Natural killer cell (primary cell): ENCODE measurements around the gene ADAM11. TPM values are rescaled to one million over a fixed set of nuclear protein-coding genes. Genes with fewer than 3 reads are reported as not detected.
"Not testable (repeated sequence)": the region's sequence is repeated elsewhere in the genome, so short reads cannot be mapped to it uniquely, and the experiment has no call there.

Experiments used
- ATAC-seq, 3 donors: fragments of 150-1000 bp in 2 of 3; fragments of 200-7000 bp in 1 of 3; cut with Tn5 transposase; 1 replicate in 1 of 3; 2 replicates in 2 of 3; pipeline ENCODE4 v1.10.0; 2021; ENCODE audit warnings: mild to moderate bottlenecking in 2 of 3, moderate library complexity in 2 of 3
- DNase-seq, 2 donors: peaks; one replicate each; pipeline versions ENCODE4 v3.0.0 to v3.0.0-alpha.2; 2013 to 2021; ENCODE audit warnings: mixed read lengths in 1 of 2
- H3K27ac ChIP-seq: one replicate; pipeline ENCODE4 v1.5.1; 2013; ENCODE audit warnings: mild to moderate bottlenecking, low read length
- H3K27me3 ChIP-seq: one replicate; pipeline ENCODE4 v1.6.1; 2013; ENCODE audit warnings: low read length; ENCODE audit not compliant: control insufficient read depth, insufficient read depth
- H3K36me3 ChIP-seq: one replicate; pipeline ENCODE4 v1.6.1; 2013; ENCODE audit warnings: low read length; ENCODE audit not compliant: control insufficient read depth, insufficient read depth
- H3K4me1 ChIP-seq: one replicate; pipeline ENCODE4 v1.6.1; 2013; ENCODE audit warnings: low read length; ENCODE audit not compliant: control insufficient read depth, insufficient read depth
- H3K4me3 ChIP-seq: one replicate; pipeline ENCODE4 v1.5.1; 2013; ENCODE audit warnings: low read length
- H3K9me3 ChIP-seq: one replicate; pipeline ENCODE4 v1.6.1; 2013; ENCODE audit warnings: low read length; ENCODE audit not compliant: control insufficient read depth, insufficient read depth
- H3K27ac Mint-ChIP-seq, 2 donors: one replicate each; pipeline ENCODE4 v1.8.0; 2022; ENCODE audit warnings: mild to moderate bottlenecking in 2 of 2, mixed read lengths in 2 of 2, moderate library complexity in 1 of 2
- H3K27me3 Mint-ChIP-seq, 2 donors: one replicate each; pipeline ENCODE4 v1.8.0; 2022; ENCODE audit warnings: low read depth in 2 of 2, mixed read lengths in 2 of 2
- H3K36me3 Mint-ChIP-seq: one replicate; pipeline ENCODE4 v1.8.0; 2022; ENCODE audit warnings: mixed read lengths
- H3K4me1 Mint-ChIP-seq, 2 donors: one replicate each; pipeline ENCODE4 v1.8.0; 2022; ENCODE audit warnings: mixed read lengths in 2 of 2
- H3K4me3 Mint-ChIP-seq: one replicate; pipeline ENCODE4 v1.8.0; 2022; ENCODE audit warnings: mild to moderate bottlenecking, moderate library complexity, mixed read lengths
- H3K9me3 Mint-ChIP-seq, 2 donors: one replicate each; pipeline ENCODE4 v1.8.0; 2022; ENCODE audit warnings: mixed read lengths in 2 of 2
- WGBS: methylation state at CpG from one replicate; pipeline ENCODE4 v1.1.7; 2013; ENCODE audit warnings: missing lambda C conversion rate; ENCODE audit not compliant: insufficient coverage; 5-methylcytosine and 5-hydroxymethylcytosine counted together
- intact Hi-C: fragments of 100-400 bp; cut with micrococcal nuclease; formaldehyde crosslinking; loops from one replicate; pipeline ENCODE4 v1.14.2; 2022
- total RNA-seq, 4 donors: library from RNA; stranded (reverse); fragments of 120-200 nt in 1 of 4; gene quantifications; one replicate each; pipeline versions ENCODE4 v1.2.3 to v1.2.4, GENCODE V29; 2013 to 2022
- TF ChIP-seq, protein P1 (sequence below): fragments of 200-600 bp; IDR thresholded peaks from one replicate; pipeline ENCODE4 v1.8.0; 2022; ENCODE audit warnings: antibody characterized with exemption

The ADAM11 gene
- total RNA-seq, 3 donors from 2014 or later (not counting 1 experiment from before 2014, with no cell fraction given), result 0.18 to 0.28 (median 0.28) TPM

- whole genome bisulfite sequencing, result 68% methylated on average over 2 of the region's 3 CpGs
These were observed 49.0 kb downstream of the ADAM11 start for GRCh38 chr17:44807817-44808155.

GRCh38 chr17:44808156-44808555 lies 49.4 kb downstream of the ADAM11 start:
- no peak overlapping the region for H3K27ac ChIP-seq
- no peak overlapping the region for H3K27ac Mint-ChIP-seq
- H3K4me3 ChIP-seq, result no peak overlapping the region
- H3K4me1 Mint-ChIP-seq, result no peaks in the 10 kb centered on the region
- H3K36me3 Mint-ChIP-seq, result no peaks in the 10 kb centered on the region
- no peaks in the 10 kb centered on the region for H3K4me1 ChIP-seq
- TF ChIP-seq, protein P1, sequence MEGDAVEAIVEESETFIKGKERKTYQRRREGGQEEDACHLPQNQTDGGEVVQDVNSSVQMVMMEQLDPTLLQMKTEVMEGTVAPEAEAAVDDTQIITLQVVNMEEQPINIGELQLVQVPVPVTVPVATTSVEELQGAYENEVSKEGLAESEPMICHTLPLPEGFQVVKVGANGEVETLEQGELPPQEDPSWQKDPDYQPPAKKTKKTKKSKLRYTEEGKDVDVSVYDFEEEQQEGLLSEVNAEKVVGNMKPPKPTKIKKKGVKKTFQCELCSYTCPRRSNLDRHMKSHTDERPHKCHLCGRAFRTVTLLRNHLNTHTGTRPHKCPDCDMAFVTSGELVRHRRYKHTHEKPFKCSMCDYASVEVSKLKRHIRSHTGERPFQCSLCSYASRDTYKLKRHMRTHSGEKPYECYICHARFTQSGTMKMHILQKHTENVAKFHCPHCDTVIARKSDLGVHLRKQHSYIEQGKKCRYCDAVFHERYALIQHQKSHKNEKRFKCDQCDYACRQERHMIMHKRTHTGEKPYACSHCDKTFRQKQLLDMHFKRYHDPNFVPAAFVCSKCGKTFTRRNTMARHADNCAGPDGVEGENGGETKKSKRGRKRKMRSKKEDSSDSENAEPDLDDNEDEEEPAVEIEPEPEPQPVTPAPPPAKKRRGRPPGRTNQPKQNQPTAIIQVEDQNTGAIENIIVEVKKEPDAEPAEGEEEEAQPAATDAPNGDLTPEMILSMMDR, result no peak
- H3K27me3 ChIP-seq, result peaks cover 2% of the 10 kb centered on the region
- H3K27me3 Mint-ChIP-seq, result peaks cover 2 to 8% of the 10 kb centered on the region in 2 donors
- DNase-seq (no peak), ATAC-seq (no peak)
- no peaks in the 10 kb centered on the region for H3K36me3 ChIP-seq
- H3K9me3 ChIP-seq, result no peaks in the 10 kb centered on the region
- intact Hi-C loops, result no loop called here
- WGBS, result 92% methylated on average over 4 of the region's 4 CpGs
- no peaks in the 10 kb centered on the region for H3K9me3 Mint-ChIP-seq
- no peak overlapping the region for H3K4me3 Mint-ChIP-seq

More at GRCh38 chr17:44807817-44808155, 49.0 kb downstream of the ADAM11 start:
- H3K4me3 ChIP-seq, result no peak overlapping the region
- Mint-ChIP-seq H3K27ac (no peak overlapping the region), H3K36me3 (no peaks in the 10 kb centered on the region), H3K4me3 (no peak overlapping the region), H3K27me3 (peaks cover 2 to 8% of the 10 kb centered on the region in 2 donors), H3K4me1 (no peaks in the 10 kb centered on the region), H3K9me3 (no peaks in the 10 kb centered on the region)
- DNase-seq (no peak), ATAC-seq (no peak)
- no peak overlapping the region for H3K27ac ChIP-seq
- no peaks in the 10 kb centered on the region for H3K36me3 ChIP-seq
- H3K4me1 ChIP-seq, result no peaks in the 10 kb centered on the region
- TF ChIP-seq, protein P1, result no peak
- peaks cover 2% of the 10 kb centered on the region for H3K27me3 ChIP-seq
- H3K9me3 ChIP-seq, result no peaks in the 10 kb centered on the region
- intact Hi-C loops, result no loop called here

- not testable (repeated sequence) for H3K27ac Mint-ChIP-seq, H3K27me3 Mint-ChIP-seq
These were observed 50.0 kb downstream of the ADAM11 start for GRCh38 chr17:44808656-44809388.

DNA sequence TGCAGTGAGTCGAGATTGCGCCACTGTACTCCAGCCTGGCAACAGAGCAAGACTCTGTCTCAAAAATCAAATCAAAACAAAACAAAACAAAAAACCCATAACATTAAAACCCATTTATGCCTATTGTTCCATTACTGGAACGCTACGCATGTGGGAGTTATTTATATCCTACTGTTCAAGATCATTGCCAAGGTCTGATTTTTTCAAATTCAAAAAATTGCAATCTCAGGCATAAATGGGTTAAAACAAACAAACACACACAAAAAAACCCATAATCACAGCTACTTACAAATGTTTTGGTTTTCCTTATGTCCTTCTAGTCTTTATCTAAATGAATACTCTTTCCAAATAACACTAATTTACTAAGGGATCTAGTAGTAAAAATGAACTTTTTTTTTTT lies 53.5 kb downstream of the ADAM11 start:
- Mint-ChIP-seq H3K27me3 (peaks cover 0 to 5% of the 10 kb centered on the region in 2 donors), H3K36me3 (no peaks in the 10 kb centered on the region)
- no peak for DNase-seq

More at GRCh38 chr17:44808656-44809388, 50.0 kb downstream of the ADAM11 start:
- H3K4me1 ChIP-seq, H3K9me3 ChIP-seq, H3K4me3 ChIP-seq, H3K4me3 Mint-ChIP-seq, H3K36me3 Mint-ChIP-seq, intact Hi-C loops, H3K27me3 ChIP-seq, DNase-seq, H3K36me3 ChIP-seq, H3K9me3 Mint-ChIP-seq, ATAC-seq, H3K4me1 Mint-ChIP-seq, H3K27ac ChIP-seq: not testable (repeated sequence)
- 93% methylated on average over 8 of the region's 9 CpGs for WGBS

GRCh38 chr17:44818508-44818907 lies 59.7 kb downstream of the ADAM11 start:
- H3K27me3 Mint-ChIP-seq, DNase-seq, H3K27ac ChIP-seq, H3K36me3 ChIP-seq, H3K4me3 Mint-ChIP-seq, H3K4me1 Mint-ChIP-seq, H3K9me3 Mint-ChIP-seq, H3K9me3 ChIP-seq, intact Hi-C loops, ATAC-seq, H3K27me3 ChIP-seq, H3K27ac Mint-ChIP-seq, H3K4me3 ChIP-seq, H3K4me1 ChIP-seq, H3K36me3 Mint-ChIP-seq: not testable (repeated sequence)
- 93% methylated on average over 6 of the region's 6 CpGs for WGBS

More for the DNA sequence above, 53.5 kb downstream of the ADAM11 start:
- Mint-ChIP-seq H3K4me3 (no peak overlapping the region), H3K27ac (no peak overlapping the region), H3K9me3 (no peaks in the 10 kb centered on the region), H3K4me1 (no peaks in the 10 kb centered on the region)
- Histone ChIP-seq H3K27ac (no peak overlapping the region), H3K4me1 (no peaks in the 10 kb centered on the region), H3K4me3 (no peak overlapping the region), H3K9me3 (no peaks in the 10 kb centered on the region), H3K27me3 (peaks cover 2% of the 10 kb centered on the region), H3K36me3 (no peaks in the 10 kb centered on the region)
- TF ChIP-seq, protein P1, result no peak
- intact Hi-C loops, result no loop called here
- no peak for ATAC-seq
- 96% methylated on average over 4 of the region's 4 CpGs for WGBS
